Kidney epithelial cell (primary cell): Measurements from ENCODE around the gene KIRREL3. TPM values are rescaled to one million over a fixed set of nuclear protein-coding genes. Genes with fewer than 3 reads are reported as not detected.

Source experiments
- DNase-seq: peaks from one replicate; pipeline ENCODE4 v3.0.0-alpha.2; 2010; ENCODE audit warnings: low read depth
- H3K27me3 ChIP-seq: 2 replicates; pipeline ENCODE4 v1.6.0; 2011; ENCODE audit warnings: low read length; ENCODE audit not compliant: control insufficient read depth, insufficient read depth
- H3K36me3 ChIP-seq: 2 replicates; pipeline ENCODE4 v1.5.1; 2011; ENCODE audit warnings: low read length; ENCODE audit not compliant: control insufficient read depth, insufficient read depth
- H3K4me3 ChIP-seq: 2 replicates; pipeline ENCODE4 v1.5.1; 2011; ENCODE audit warnings: low read depth, mild to moderate bottlenecking, control low read depth, low read length
- CTCF ChIP-seq: IDR thresholded peaks from 2 replicates; pipeline ENCODE4 v1.5.1; 2011; ENCODE audit warnings: mild to moderate bottlenecking, moderate library complexity, low read length, control low read depth, inconsistent platforms; ENCODE audit not compliant: insufficient read depth, poor library complexity, severe bottlenecking
- total RNA-seq: library from RNA; depleted of rRNA; stranded (reverse); fragments of >200 nt; gene quantifications from 2 replicates; pipeline ENCODE4 v1.2.3, GENCODE V29; 2015

Gene KIRREL3
- total RNA-seq, 1 donor from 2014 or later, result 1.3 TPM

GRCh38 chr11:126404367-126404766 lies 596.2 kb downstream of the KIRREL3 start:
- no peak for DNase-seq

GRCh38 chr11:126403658-126404057 lies 596.9 kb downstream of the KIRREL3 start:
- no peak overlapping the region for H3K4me3 ChIP-seq
- TF ChIP-seq CTCF, result no peak
- no peak for DNase-seq
- no peaks in the 10 kb centered on the region for H3K27me3 ChIP-seq
- peaks cover 2% of the 10 kb centered on the region for H3K36me3 ChIP-seq

More at GRCh38 chr11:126404367-126404766, 596.2 kb downstream of the KIRREL3 start:
- H3K4me3 ChIP-seq, result no peak overlapping the region
- no peaks in the 10 kb centered on the region for H3K27me3 ChIP-seq
- H3K36me3 ChIP-seq, result peaks cover 2% of the 10 kb centered on the region
- TF ChIP-seq CTCF, result no peak

GRCh38 chr11:126403022-126403581 lies 597.5 kb downstream of the KIRREL3 start:
- Histone ChIP-seq H3K36me3 (peaks cover 2% of the 10 kb centered on the region), H3K4me3 (no peak overlapping the region), H3K27me3 (no peaks in the 10 kb centered on the region)
- TF ChIP-seq CTCF, result no peak
- DNase-seq, result no peak

- Histone ChIP-seq H3K4me3 (no peak overlapping the region), H3K27me3 (no peaks in the 10 kb centered on the region), H3K36me3 (no peaks in the 10 kb centered on the region)
- TF ChIP-seq CTCF, result no peak
- no peak for DNase-seq
These were observed 600.1 kb downstream of the KIRREL3 start for GRCh38 chr11:126400479-126400878.

GRCh38 chr11:126400019-126400418 lies 600.6 kb downstream of the KIRREL3 start:
- no peaks in the 10 kb centered on the region for H3K27me3 ChIP-seq
- no peaks in the 10 kb centered on the region for H3K36me3 ChIP-seq
- TF ChIP-seq CTCF, result no peak
- H3K4me3 ChIP-seq, result no peak overlapping the region
- no peak for DNase-seq

- no peaks in the 10 kb centered on the region for H3K36me3 ChIP-seq
- no peak for DNase-seq
- no peaks in the 10 kb centered on the region for H3K27me3 ChIP-seq
- no peak for TF ChIP-seq CTCF
- H3K4me3 ChIP-seq, result no peak overlapping the region
These were observed 601.8 kb downstream of the KIRREL3 start for GRCh38 chr11:126398721-126399120.
